Measurements from ENCODE around the gene LDLRAP1.
"Not testable (repeated sequence)": the region's sequence is repeated elsewhere in the genome, so short reads cannot be mapped to it uniquely, and the experiment has no call there.

The LDLRAP1 gene, protein sequence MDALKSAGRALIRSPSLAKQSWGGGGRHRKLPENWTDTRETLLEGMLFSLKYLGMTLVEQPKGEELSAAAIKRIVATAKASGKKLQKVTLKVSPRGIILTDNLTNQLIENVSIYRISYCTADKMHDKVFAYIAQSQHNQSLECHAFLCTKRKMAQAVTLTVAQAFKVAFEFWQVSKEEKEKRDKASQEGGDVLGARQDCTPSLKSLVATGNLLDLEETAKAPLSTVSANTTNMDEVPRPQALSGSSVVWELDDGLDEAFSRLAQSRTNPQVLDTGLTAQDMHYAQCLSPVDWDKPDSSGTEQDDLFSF

DNA sequence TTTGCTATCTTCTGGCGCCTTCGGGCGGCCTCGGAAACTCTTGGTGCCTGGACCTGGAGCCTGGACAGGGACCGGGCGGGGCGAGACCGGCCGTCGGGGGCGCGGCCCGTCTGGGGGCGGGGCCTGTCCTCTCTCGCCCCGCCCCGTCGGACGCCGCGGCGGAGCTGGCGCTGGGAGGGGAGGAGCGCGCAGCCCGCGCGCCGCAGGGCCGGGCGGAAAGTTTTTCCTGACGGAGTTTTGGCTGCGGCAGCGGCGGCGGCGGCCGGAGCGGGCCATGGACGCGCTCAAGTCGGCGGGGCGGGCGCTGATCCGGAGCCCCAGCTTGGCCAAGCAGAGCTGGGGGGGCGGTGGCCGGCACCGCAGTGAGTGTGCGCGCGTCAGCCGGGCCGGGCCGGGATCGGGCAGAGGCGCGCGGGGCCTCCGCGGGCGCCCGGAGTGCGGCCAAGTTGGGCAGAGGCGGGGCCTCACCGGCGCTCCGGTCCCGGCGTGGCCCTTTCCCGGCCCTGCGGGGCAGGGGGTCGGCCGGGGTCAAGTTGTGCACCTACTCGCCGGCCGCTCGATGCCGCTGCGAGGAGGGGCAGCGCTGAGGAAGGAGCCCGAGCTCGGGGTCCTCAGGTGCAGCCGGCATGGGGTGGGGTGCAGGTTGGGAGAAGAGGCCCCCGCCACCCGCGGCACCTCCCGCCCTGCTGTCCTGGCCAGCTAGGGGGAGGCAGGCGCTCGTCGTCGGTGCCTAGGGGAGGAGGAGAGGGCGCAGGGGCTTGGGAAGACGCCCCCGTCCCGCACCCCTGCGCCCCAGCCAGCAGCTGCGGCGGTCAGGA is at the start of gene LDLRAP1:
LDLRAP1 (plus strand) TSS at position 182 of the 818 bp plus-strand sequence; CDS start at position 275, 93 bp downstream.
- DNase-seq, result no peak

DNA sequence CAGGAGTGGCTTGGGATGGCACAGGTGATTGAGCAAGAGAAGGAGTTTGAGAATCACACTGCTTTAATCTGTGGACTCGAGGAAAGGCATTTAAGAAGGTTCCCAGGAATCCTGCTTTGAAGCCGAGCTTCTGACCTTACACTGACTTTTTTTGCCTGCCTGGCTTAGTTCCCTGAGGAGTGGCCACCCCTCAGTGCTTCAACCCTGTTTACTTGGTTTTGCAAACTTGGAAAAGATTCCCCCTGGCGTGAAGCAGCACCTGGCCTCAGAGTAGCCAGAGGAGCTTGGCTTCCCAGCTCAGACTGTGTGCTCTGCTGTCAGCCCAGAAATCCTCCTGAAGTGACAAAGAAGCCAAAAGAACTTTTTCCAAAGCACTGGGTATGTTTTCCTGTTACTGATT is 48.5 kb upstream of the LDLRAP1 start:
- no peak for DNase-seq

DNA sequence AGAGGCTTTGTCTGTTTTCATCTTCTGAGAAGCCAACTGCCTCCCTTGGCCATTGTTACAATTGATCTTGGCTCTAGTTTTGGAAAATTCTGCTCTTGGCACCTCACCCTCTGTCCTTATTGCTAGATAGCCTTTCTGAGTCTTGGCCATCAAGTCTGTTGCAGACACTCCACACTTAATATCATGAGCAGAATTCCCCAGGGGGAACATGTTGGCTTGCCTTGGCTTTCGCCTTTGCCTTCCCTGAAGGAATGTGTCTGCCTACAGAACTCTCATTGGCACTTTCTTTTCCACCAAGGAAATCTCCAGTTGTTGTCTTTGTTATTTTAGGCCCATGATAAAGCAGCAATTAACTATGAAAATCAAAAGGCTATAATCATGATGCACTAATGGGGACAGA is 42.7 kb upstream of the LDLRAP1 start:
- DNase-seq, result no peak

DNA sequence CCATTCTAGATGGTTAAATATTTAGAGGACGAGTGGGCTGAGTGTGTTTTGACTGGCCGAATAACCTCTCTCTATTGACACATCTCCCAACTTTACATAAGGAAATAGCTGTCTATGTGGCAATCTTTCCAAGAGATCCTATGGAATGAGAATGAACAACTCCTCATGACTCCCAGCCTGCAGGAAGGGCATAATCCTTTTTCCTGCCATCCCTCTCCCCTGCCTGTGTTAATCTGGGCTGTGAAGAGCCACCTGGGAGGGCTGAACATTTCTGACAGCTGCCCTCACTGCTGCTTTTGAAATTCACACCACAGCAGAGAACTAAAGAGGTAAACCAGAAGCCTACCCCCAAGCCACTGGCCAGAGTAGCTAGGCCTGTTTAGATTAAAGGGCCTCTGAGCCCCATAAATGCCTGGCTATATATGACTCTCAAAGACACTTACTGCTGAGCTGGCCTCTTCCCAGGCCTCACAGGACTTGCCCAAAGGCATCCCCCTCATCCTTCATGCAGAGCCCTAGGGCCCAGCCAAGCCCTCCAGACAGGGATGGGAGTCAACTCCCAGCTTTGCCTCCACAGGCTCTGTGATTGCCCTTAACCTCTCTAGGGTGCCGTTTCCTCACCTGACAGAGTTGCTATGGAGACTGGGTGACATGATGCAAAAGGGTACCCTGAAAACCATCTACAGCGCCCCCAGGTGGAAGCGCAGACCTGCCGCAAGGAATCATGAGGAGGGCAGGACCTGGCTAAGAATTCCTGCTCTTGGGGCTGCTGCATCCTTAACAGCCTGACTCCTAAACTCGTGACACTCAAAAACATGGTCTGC is 42.0 kb upstream of the LDLRAP1 start:
- DNase-seq, result no peak

DNA sequence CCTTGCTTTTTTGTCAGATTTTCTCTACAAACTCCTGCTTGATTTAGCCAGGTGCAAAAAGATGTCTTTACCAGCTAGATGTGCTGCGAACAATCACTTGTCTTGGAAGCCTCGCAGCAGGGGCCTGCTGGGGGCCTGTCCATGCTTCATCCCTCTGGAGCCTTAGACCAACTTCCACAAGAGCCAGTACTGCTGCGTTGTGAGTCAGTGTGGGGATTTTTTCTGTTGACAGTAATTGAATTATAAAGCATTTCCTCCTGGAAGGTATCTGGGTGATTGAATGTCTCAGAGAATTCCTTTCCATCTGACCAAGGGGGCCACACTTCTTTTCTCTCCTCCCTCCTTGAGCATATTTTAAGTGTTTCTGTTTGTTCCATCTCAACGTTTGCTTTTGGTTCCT is 40.4 kb upstream of the LDLRAP1 start:
- no peak for DNase-seq

DNA sequence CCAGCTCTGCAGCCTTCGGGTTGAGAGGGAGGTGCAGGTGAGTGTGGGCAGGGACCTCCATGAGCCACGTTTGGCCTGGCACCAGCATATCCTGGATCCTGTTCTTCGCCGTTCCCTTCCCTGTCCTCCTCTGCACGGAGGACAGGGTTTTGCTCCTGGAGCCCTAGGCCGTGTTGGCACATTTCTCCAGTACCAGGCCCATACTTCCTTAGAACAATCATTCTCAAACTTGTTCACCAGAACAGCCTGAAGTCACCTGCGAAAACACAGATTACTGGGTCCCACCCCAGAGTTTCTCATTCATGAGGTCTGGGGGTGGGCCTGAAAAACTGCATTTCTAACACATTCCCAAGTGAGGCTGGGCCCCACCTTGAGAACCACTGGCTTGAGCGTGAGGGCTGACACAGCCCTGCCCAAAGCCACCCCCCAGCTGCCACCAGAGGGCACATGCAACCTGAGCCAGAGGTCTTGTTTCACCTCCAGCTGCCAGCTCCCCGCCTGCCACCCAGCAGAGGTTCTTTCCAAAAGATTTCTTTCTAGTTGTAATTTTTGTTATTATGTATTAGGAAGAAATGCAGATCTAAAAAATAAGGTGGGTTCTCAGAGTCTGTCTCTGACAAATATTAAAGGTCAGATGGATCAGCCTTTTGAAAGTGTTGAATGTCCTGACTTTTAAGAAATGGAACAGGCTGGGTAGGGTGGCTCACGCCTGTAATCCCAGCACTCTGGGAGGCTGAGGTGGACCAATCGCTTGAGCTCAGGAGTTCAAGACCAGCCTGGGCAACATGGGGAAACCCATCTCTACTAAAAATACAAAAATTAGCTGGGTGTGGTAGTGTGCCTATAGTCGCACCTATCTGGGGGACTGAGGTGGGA is 39.6 kb upstream of the LDLRAP1 start:
- peak; percentile 58 for DNase-seq

DNA sequence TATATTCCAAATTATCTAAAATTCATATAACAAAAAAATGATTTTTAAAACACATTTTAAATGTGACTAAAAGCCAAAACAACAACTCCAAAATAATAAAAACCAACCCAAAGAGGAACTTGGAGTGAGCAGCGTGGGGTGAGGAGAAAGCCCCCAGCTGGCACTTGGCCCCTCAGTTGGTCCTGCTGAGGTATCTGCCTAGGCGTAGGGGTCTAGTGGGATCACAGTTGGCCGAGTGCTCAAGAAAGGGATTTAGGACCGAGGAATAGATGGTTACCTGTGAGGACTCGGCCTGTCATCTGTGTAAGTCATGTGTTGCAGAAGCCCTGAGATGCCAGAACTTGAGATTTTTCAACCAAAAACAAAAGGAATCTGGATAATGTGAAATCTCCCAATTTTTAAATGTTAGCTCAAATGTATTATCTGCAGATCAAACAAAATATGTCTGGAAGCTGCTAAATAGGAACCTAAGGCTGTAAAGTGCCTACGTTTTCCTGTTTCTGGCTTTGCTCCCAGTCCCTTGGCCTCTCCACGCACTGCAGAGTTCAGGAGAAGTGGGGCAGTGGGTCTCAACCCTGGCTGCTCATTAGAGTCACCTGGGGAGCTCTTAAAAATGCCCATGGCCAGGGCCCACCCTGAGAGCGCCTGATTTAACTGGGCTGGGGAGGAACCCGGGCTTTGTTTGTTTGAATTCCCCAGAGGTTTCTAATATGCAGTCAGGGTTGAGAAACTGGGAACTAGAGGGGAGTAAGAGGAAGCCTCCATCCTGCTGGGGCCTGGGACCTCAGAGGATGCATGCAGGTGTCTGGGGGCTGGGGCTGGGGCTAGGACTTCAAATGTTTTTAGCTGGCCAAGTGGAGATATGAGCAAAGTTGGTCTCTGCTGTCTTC is 38.5 kb upstream of the LDLRAP1 start:
- DNase-seq, result no peak

DNA sequence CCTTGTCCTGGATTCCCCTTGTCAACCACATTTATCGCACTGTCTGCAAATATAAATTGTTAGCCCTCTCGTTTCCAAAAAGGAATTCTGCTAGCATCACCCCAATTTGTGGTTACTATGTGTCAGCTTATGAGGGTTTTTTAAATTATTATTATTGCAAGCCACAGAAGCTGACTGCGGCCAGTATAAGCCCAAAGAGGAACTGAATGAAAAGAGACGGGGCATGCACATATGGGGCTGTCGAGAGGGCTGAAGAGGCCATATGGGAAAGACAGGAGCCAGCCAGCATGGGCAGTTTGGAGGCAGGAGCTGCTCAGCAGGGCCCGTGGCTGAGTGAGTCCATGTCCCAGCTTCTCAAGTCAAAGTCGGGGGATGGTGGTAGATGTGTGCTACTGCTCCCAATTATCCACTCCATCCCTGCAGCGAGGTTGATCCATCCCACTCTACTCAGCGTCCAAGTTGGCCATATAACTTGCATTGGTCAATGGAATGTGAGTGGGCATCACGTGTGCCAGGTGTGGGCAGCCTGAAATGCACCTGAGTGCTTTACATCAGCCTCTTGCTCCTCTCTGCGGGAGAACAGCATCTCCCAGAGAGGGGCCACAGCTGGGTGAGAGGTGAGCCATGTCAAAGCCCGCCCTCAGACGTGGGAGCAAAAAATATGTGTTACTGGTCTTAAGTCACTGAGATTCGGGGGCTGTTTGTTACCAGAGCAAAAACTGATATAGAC is 37.6 kb upstream of the LDLRAP1 start:
- no peak for DNase-seq

DNA sequence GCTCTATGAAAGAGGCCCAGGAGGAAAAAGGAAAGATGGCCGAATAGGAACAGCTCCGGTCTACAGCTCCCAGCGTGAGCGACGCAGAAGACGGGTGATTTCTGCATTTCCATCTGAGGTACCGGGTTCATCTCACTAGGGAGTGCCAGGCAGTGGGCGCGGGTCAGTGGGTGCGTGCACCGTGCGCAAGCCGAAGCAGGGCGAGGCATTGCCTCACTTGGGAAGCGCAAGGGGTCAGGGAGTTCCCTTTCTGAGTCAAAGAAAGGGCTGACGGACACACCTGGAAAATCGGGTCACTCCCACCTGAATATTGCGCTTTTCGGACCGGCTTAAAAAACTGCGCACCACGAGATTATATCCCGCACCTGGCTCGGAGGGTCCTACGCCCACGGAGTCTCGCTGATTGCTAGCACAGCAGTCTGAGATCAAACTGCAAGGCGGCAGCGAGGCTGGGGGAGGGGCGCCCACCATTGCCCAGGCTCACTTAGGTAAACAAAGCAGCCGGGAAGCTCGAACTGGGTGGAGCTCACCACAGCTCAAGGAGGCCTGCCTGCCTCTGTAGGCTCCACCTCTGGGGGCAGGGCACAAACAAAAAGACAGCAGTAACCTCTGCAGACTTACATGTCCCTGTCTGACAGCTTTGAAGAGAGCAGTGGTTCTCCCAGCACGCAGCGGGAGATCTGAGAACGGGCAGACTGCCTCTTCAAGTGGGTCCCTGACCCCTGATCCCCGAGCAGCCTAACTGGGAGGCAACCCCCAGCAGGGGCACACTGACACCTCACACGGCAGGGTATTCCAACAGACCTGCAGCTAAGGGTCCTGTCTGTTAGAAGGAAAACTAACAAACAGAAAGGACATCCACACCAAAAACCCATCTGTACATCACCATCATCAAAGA is 36.6 kb upstream of the LDLRAP1 start:
- not testable (repeated sequence) for DNase-seq

DNA sequence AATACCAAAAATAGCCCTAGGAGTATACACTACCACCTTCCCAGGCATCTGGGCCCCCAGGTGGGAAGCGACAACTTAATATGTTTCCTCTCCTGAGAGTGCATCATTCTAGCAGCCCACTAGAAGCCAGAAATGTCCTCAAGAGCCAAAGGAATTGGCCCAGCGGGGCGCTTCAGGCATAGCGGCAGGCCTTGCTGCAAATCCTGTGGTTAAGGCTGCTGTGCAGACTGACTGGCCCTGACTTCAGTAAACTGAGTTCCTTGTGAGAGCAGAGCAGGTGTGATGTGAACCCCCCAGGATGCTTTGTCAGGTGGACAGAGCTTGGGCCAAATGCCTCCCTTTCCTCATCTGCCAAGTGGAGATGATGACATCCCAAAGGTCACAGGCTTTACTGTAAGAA is 29.7 kb upstream of the LDLRAP1 start:
- no peak for DNase-seq

DNA sequence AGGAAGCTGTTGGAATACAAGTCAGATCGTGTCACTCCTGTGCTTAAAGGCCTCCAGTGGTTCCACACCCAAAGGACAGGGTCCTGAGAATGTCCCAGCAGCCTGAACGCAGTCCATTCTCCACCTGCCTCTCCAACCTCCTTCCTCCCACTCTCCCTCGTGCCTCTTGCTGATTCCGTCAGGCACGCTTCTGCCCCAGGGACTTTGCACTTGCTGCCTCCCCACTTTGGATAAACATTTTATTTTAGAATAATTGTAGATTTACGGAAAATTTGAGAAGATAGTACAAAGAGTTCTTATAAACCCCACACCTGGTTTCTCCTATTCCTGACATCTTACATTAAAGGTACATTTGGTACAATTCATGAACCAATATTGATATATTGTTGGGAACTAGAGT is 28.4 kb upstream of the LDLRAP1 start:
- DNase-seq, result no peak

DNA sequence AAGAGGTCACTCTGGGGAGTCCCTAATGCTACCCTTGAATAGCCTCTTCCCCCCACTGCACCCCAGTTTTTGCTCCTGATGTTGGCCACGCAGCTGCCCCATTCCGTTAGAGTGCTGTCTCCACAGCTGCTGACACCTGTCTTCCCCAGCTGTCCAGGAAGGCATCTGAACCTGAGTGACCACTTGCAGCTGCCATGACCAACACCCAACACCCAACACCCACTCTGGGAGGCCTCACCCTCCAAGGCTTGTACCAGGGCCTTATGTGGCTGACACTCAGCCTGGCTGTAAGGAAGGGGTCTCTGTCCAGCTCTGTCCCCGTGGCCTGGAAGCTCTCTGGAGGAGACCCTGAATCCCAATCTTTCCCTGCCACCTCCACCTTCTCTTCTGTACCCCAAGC is 26.7 kb upstream of the LDLRAP1 start:
- no peak for DNase-seq

DNA sequence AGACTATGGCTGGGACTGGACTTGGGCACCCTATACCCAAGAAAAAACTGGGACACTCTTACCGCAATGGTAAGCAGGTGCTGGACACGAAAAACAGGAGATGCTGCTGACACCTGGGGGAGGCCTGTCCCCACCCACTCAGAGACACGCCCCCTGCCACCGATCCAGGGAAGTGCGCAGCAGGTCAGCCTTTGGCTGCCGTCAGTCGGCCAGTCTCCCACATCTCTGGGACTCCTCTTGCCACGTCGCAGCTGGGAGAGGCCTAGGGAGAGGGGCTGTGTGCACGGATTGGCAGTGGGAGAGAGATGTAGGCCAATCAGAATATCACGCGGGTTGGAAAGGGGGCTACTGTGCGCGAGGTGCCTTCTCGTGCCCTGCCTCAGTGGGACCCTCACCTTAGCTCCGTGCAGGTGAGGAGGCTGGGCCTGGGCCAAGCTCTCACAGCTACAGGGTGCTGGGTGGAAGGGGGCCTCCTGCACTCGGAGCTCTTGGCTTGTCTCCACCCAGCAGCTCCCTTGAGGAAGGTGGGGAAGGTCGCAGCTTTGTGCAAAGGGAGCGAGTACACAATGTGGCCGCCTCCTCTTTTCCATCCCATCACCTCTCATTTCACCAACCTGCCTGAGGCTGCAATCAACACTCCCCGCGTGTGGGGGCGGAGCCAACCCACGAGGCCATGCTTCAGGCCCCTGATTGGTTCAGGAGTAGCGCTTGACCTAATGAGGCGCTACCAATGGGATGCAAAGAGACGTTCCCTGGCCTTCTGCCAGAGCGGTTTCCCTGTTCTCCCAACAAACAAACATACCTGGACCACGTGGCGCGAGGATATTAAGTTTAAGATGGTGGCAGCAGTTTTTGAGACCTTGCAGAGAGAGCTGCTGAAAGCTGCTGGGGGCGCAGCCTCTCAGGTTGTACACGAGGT is 25.7 kb upstream of the LDLRAP1 start:
- no peak for DNase-seq

DNA sequence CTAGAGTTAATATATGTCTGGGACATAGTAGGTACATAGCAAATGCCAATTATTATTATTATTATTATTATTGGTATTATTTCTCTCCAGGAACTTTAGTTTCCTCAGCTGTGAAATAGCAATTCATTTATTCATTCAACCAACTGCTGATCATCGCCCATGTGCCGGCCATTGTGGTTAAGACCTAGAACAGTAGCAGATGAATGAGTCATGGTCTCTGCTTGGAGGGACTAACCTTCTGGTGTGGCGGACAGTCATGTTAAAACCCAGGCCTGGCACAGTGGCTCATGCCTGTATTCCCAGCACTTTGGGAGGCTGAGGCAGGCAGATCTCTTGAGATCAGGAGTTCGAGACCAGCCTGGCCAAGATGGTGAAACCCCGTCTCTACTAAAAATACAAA is 23.8 kb upstream of the LDLRAP1 start:
- DNase-seq, result no peak

DNA sequence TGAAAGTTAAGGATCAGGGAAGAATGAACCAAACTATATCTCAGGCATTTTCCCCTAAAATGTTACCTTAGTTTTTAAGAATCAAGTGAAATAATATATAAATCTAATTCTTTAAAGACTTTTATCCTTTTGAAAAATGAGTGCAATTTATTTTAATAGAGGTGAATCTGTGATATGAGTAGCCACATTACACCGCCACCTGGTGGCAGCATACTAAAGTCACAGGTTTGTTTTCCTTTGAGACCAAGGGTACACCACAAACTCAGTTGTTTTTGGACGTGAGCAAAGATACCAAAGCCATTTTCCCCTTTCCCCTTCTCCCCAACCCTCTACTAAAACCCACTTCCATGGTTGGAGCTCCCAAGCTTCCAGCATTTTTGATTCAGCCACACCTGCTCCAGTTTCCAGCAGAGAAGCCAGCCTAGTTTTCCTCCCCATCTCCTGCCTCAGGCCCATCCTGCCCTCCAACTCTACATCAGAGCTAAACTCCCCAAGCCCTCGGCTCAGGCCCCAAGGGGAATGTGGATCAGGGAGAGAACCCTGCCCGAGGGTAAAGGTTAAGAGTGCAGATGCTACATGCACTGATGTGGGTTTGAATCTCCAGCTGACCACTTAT is 22.9 kb upstream of the LDLRAP1 start:
- DNase-seq, result no peak

DNA sequence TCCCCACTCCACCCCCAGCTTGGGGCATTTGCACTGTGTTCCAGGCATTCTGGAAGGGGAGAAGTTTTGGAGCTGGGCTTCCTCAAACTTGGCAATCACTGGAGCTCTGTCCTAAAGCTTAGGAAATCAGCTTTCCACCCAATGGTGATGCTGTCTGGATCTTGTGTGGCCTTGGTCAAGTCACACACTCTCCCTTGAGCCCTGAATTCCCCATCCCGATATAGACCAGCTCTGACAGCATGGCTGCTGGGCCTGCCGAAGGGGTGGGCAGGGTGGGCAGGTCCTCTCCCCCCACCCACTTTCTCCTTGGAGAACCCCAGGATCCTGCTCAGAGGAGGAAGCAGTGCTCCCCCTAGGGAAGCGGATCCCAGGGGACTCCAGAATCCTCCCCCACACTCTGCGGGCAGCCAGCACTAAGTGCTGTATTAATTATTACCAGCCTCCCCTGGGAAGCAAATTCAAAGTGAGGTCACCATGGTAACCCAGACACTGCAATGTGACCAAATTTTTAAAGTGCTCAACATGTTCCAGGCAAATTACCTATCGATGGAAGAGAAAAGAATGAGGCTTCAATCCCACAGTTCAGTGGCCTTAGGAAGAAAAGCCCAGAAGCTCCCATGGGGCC is 21.3 kb upstream of the LDLRAP1 start:
- no peak for DNase-seq

DNA sequence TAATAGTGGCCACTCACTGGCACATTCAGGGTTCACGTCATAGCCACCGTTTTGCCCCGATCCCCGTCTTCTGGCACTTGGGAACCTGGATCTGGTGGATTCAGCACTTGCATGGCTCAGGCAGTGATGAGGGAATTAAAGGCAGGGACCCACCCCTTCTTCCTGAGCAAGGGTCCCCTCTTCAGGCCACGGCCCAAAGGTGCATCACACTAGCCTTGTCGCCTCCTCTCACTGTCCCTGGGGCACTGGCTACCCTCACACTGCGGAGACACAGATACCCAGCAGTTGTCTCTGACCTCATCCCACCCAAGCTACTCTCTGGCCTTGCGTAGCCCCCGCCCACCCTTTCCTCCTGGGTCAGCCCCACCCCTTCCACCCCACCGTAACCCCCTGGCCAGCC is 19.9 kb upstream of the LDLRAP1 start:
- peak; percentile 31 for DNase-seq

All from NCI-H510A (cell line).